Endodermal cell (in vitro differentiated cells): Measurements from ENCODE around the gene TSTD2. TPM values are rescaled to one million over a fixed set of nuclear protein-coding genes. Genes with fewer than 3 reads are reported as not detected.

ENCODE experiments used
- DNase-seq: peaks from one replicate; pipeline ENCODE4 v3.0.0-alpha.2; 2017
- H3K27ac ChIP-seq: 2 replicates; pipeline ENCODE4 v1.5.1; 2013; ENCODE audit warnings: mild to moderate bottlenecking, low read depth, low read length, moderate library complexity
- H3K27me3 ChIP-seq: 2 replicates; pipeline ENCODE4 v1.6.1; 2013; ENCODE audit warnings: mild to moderate bottlenecking, low read length, moderate library complexity; ENCODE audit not compliant: insufficient read depth, control insufficient read depth, poor library complexity, severe bottlenecking
- H3K36me3 ChIP-seq: 2 replicates; pipeline ENCODE4 v1.7.0; 2013; ENCODE audit warnings: mild to moderate bottlenecking, low read length, moderate library complexity; ENCODE audit not compliant: control insufficient read depth, insufficient read depth
- H3K4me1 ChIP-seq: one replicate; pipeline ENCODE4 v1.7.0; 2013; ENCODE audit warnings: low read length; ENCODE audit not compliant: control insufficient read depth, insufficient read depth
- H3K4me3 ChIP-seq: 2 replicates; pipeline ENCODE4 v1.5.1; 2013; ENCODE audit warnings: mild to moderate bottlenecking, low read length, moderate library complexity
- H3K9ac ChIP-seq: 2 replicates; pipeline ENCODE4 v1.6.1; 2013; ENCODE audit warnings: mild to moderate bottlenecking, low read length, moderate library complexity; ENCODE audit not compliant: poor library complexity, severe bottlenecking; ENCODE audit errors: extremely low read depth
- H3K9me3 ChIP-seq: 2 replicates; pipeline ENCODE4 v1.6.1; 2013; ENCODE audit warnings: mild to moderate bottlenecking, low read length, moderate library complexity; ENCODE audit not compliant: control insufficient read depth
- H3K27ac Mint-ChIP-seq: 2 replicates; pipeline ENCODE4 v1.8.0; 2020; ENCODE audit warnings: mixed read lengths
- H3K27me3 Mint-ChIP-seq: 2 replicates; pipeline ENCODE4 v1.8.0; 2021; ENCODE audit warnings: mild to moderate bottlenecking, mixed read lengths; ENCODE audit not compliant: insufficient read depth
- H3K36me3 Mint-ChIP-seq: 2 replicates; pipeline ENCODE4 v1.8.0; 2020; ENCODE audit warnings: low read depth, mixed read lengths
- H3K4me1 Mint-ChIP-seq: 2 replicates; pipeline ENCODE4 v1.8.0; 2020; ENCODE audit warnings: mixed read lengths
- H3K4me3 Mint-ChIP-seq: 2 replicates; pipeline ENCODE4 v1.8.0; 2020; ENCODE audit warnings: mild to moderate bottlenecking, moderate library complexity, mixed read lengths
- H3K9me3 Mint-ChIP-seq: 2 replicates; pipeline ENCODE4 v1.8.0; 2020; ENCODE audit warnings: mild to moderate bottlenecking, mixed read lengths
- CTCF ChIP-seq: fragments of 200-600 bp; sonication (generic); conservative IDR thresholded peaks from 2 replicates; pipeline ENCODE4 v1.5.0; 2021; ENCODE audit warnings: antibody characterized with exemption, mild to moderate bottlenecking
- WGBS, 2 experiments: methylation state at CpG; one replicate each; pipeline versions ENCODE4 v1.1.5 to v1.1.7; 2013; ENCODE audit warnings: missing lambda C conversion rate in 2 of 2, mixed read lengths in 1 of 2; ENCODE audit not compliant: insufficient coverage in 1 of 2, insufficient read length in 1 of 2; 5-methylcytosine and 5-hydroxymethylcytosine counted together
- total RNA-seq, 2 donors: library from RNA; stranded (reverse); fragmentation: NEBNext Ultra II Directional in 1 of 2; extraction: Animal tissue kit (Norgen Biotek cat#: 25700) in 1 of 2; gene quantifications; 2 replicates in 1 of 2; 3 replicates in 1 of 2; pipeline ENCODE4 v1.2.1, GENCODE V29; 2021

Gene TSTD2
- total RNA-seq, 2 donors from 2014 or later = 23.0 TPM

GRCh38 chr9:97668485-97668884, 35.3 kb upstream of the TSTD2 start:
- no peak overlapping the region for H3K27ac ChIP-seq
- Mint-ChIP-seq H3K27me3 (no peaks in the 10 kb centered on the region), H3K27ac (no peak overlapping the region), H3K36me3 (peaks cover 79% of the 10 kb centered on the region), H3K4me3 (no peak overlapping the region), H3K4me1 (no peaks in the 10 kb centered on the region), H3K9me3 (no peaks in the 10 kb centered on the region)
- H3K27me3 ChIP-seq = no peaks in the 10 kb centered on the region
- no peaks in the 10 kb centered on the region for H3K4me1 ChIP-seq
- peaks cover 93% of the 10 kb centered on the region for H3K36me3 ChIP-seq
- H3K9ac ChIP-seq = no peak overlapping the region
- WGBS, 2 experiments = 83 to 99% methylated on average over 1 to 3 of the region's 3 CpGs
- no peaks in the 10 kb centered on the region for H3K9me3 ChIP-seq
- no peak overlapping the region for H3K4me3 ChIP-seq
- DNase-seq = no peak
- no peak for TF ChIP-seq CTCF

- no peak overlapping the region for H3K4me3 Mint-ChIP-seq
- H3K9ac ChIP-seq = no peak overlapping the region
- no peak overlapping the region for H3K4me3 ChIP-seq
- no peaks in the 10 kb centered on the region for H3K4me1 Mint-ChIP-seq
- 77 to 95% methylated on average over 2 to 4 of the region's 5 CpGs for WGBS, 2 experiments
- H3K27ac ChIP-seq = no peak overlapping the region
- no peaks in the 10 kb centered on the region for H3K9me3 Mint-ChIP-seq
- no peak for TF ChIP-seq CTCF
- no peak for DNase-seq
- no peaks in the 10 kb centered on the region for H3K27me3 ChIP-seq
- no peaks in the 10 kb centered on the region for H3K4me1 ChIP-seq
- H3K27me3 Mint-ChIP-seq = no peaks in the 10 kb centered on the region
- H3K36me3 ChIP-seq = peaks cover 95% of the 10 kb centered on the region
- no peak overlapping the region for H3K27ac Mint-ChIP-seq
- H3K9me3 ChIP-seq = no peaks in the 10 kb centered on the region
- H3K36me3 Mint-ChIP-seq = peaks cover 86% of the 10 kb centered on the region
These were observed 33.9 kb upstream of the TSTD2 start for GRCh38 chr9:97666907-97667686.

GRCh38 chr9:97665742-97666141, 32.6 kb upstream of the TSTD2 start:
- Histone ChIP-seq H3K27me3 (no peaks in the 10 kb centered on the region), H3K4me1 (no peaks in the 10 kb centered on the region), H3K4me3 (no peak overlapping the region), H3K27ac (no peak overlapping the region), H3K9me3 (no peaks in the 10 kb centered on the region), H3K9ac (no peak overlapping the region), H3K36me3 (peaks cover 95% of the 10 kb centered on the region)
- no peak overlapping the region for H3K27ac Mint-ChIP-seq
- H3K4me3 Mint-ChIP-seq = no peak overlapping the region
- DNase-seq = no peak
- H3K36me3 Mint-ChIP-seq = peaks cover 83% of the 10 kb centered on the region
- H3K9me3 Mint-ChIP-seq = no peaks in the 10 kb centered on the region
- TF ChIP-seq CTCF = no peak
- no peaks in the 10 kb centered on the region for H3K27me3 Mint-ChIP-seq
- 92% methylated on average over 3 of the region's 3 CpGs; no CpG with 5 or more reads in 1 of the 2 experiments for WGBS, 2 experiments
- no peaks in the 10 kb centered on the region for H3K4me1 Mint-ChIP-seq
